ENCODE data around the gene HS3ST6.
"Not testable (repeated sequence)": the region's sequence is repeated elsewhere in the genome, so short reads cannot be mapped to it uniquely, and the experiment has no call there.

Gene HS3ST6

GRCh38 chr16:1920727-1921171, 2.5 kb upstream of the HS3ST6 start:
- 9 to 12% methylated on average over 11 of the region's 15 CpGs for WGBS, 2 experiments (ENCODE audit: insufficient coverage in 2 of 2)

GRCh38 chr16:1920122-1920521, 1.9 kb upstream of the HS3ST6 start:
- H3K36me3 ChIP-seq (ENCODE audit: control insufficient read depth, insufficient read depth, low read length); H3K9me3 ChIP-seq (ENCODE audit: control insufficient read depth, low read length); H3K4me1 ChIP-seq (ENCODE audit: control insufficient read depth, insufficient read depth, low read length, poor library complexity, severe bottlenecking); H3K27ac ChIP-seq (ENCODE audit: low read depth, low read length, severe bottlenecking); H3K4me3 ChIP-seq (ENCODE audit: extremely low read depth, insufficient read depth, low read length, poor library complexity, severe bottlenecking): not testable (repeated sequence)
- 61 to 63% methylated on average over 16 to 21 of the region's 21 CpGs for WGBS, 2 experiments (ENCODE audit: insufficient coverage in 2 of 2)

More at GRCh38 chr16:1920727-1921171, 2.5 kb upstream of the HS3ST6 start:
- H3K4me1 ChIP-seq (ENCODE audit: control insufficient read depth, insufficient read depth, low read length, poor library complexity, severe bottlenecking): peaks cover 4% of the 10 kb centered on the region
- H3K9me3 ChIP-seq (ENCODE audit: control insufficient read depth, low read length): no peaks in the 10 kb centered on the region
- H3K4me3 ChIP-seq (ENCODE audit: extremely low read depth, insufficient read depth, low read length, poor library complexity, severe bottlenecking): no peak overlapping the region
- no peak overlapping the region for H3K27ac ChIP-seq (ENCODE audit: low read depth, low read length, severe bottlenecking)
- H3K36me3 ChIP-seq (ENCODE audit: control insufficient read depth, insufficient read depth, low read length): no peaks in the 10 kb centered on the region

- H3K4me1 ChIP-seq (ENCODE audit: control insufficient read depth, insufficient read depth, low read length, poor library complexity, severe bottlenecking): peaks cover 4% of the 10 kb centered on the region
- WGBS, 2 experiments (ENCODE audit: insufficient coverage in 2 of 2): 42 to 46% methylated on average over 27 to 28 of the region's 30 CpGs
- H3K4me3 ChIP-seq (ENCODE audit: extremely low read depth, insufficient read depth, low read length, poor library complexity, severe bottlenecking): no peak overlapping the region
- H3K27ac ChIP-seq (ENCODE audit: low read depth, low read length, severe bottlenecking): no peak overlapping the region
- H3K9me3 ChIP-seq (ENCODE audit: control insufficient read depth, low read length): no peaks in the 10 kb centered on the region
- no peaks in the 10 kb centered on the region for H3K36me3 ChIP-seq (ENCODE audit: control insufficient read depth, insufficient read depth, low read length)
Observed at GRCh38 chr16:1919327-1919998, 1.2 kb upstream of the HS3ST6 start.

- H3K27ac ChIP-seq (ENCODE audit: low read depth, low read length, severe bottlenecking): no peak overlapping the region
- no peaks in the 10 kb centered on the region for H3K9me3 ChIP-seq (ENCODE audit: control insufficient read depth, low read length)
- H3K4me1 ChIP-seq (ENCODE audit: control insufficient read depth, insufficient read depth, low read length, poor library complexity, severe bottlenecking): peaks cover 6% of the 10 kb centered on the region
- no peaks in the 10 kb centered on the region for H3K36me3 ChIP-seq (ENCODE audit: control insufficient read depth, insufficient read depth, low read length)
- 3% methylated on average over 67 to 68 of the region's 81 CpGs for WGBS, 2 experiments (ENCODE audit: insufficient coverage in 2 of 2)
- peak overlapping the region; percentile 19 for H3K4me3 ChIP-seq (ENCODE audit: extremely low read depth, insufficient read depth, low read length, poor library complexity, severe bottlenecking)
Observed at GRCh38 chr16:1917665-1918350, 407 bp downstream of the HS3ST6 start.

- H3K4me1 ChIP-seq (ENCODE audit: control insufficient read depth, insufficient read depth, low read length, poor library complexity, severe bottlenecking): peaks cover 6% of the 10 kb centered on the region
- H3K9me3 ChIP-seq (ENCODE audit: control insufficient read depth, low read length): no peaks in the 10 kb centered on the region
Observed at GRCh38 chr16:1917056-1917664, 1.1 kb downstream of the HS3ST6 start.

GRCh38 chr16:1916640-1916990, 1.6 kb downstream of the HS3ST6 start:
- Histone ChIP-seq H3K4me3 (ENCODE audit: extremely low read depth, insufficient read depth, low read length, poor library complexity, severe bottlenecking) (no peak overlapping the region), H3K4me1 (ENCODE audit: control insufficient read depth, insufficient read depth, low read length, poor library complexity, severe bottlenecking) (peaks cover 6% of the 10 kb centered on the region), H3K36me3 (ENCODE audit: control insufficient read depth, insufficient read depth, low read length) (no peaks in the 10 kb centered on the region), H3K27ac (ENCODE audit: low read depth, low read length, severe bottlenecking) (no peak overlapping the region), H3K9me3 (ENCODE audit: control insufficient read depth, low read length) (no peaks in the 10 kb centered on the region)
- WGBS, 2 experiments (ENCODE audit: insufficient coverage in 2 of 2): 7% methylated on average over 3 of the region's 5 CpGs; no CpG with 5 or more reads in 1 of the 2 experiments

More at GRCh38 chr16:1917056-1917664, 1.1 kb downstream of the HS3ST6 start:
- Histone ChIP-seq H3K36me3 (ENCODE audit: control insufficient read depth, insufficient read depth, low read length) (no peaks in the 10 kb centered on the region), H3K4me3 (ENCODE audit: extremely low read depth, insufficient read depth, low read length, poor library complexity, severe bottlenecking) (no peak overlapping the region), H3K27ac (ENCODE audit: low read depth, low read length, severe bottlenecking) (no peak overlapping the region)
- WGBS, 2 experiments (ENCODE audit: insufficient coverage in 2 of 2): 7 to 16% methylated on average over 19 to 20 of the region's 22 CpGs

- WGBS, 2 experiments (ENCODE audit: insufficient coverage in 2 of 2): 70 to 77% methylated on average over 20 to 24 of the region's 25 CpGs
- Histone ChIP-seq H3K9me3 (ENCODE audit: control insufficient read depth, low read length) (no peaks in the 10 kb centered on the region), H3K27ac (ENCODE audit: low read depth, low read length, severe bottlenecking) (no peak overlapping the region), H3K36me3 (ENCODE audit: control insufficient read depth, insufficient read depth, low read length) (no peaks in the 10 kb centered on the region), H3K4me1 (ENCODE audit: control insufficient read depth, insufficient read depth, low read length, poor library complexity, severe bottlenecking) (peaks cover 6% of the 10 kb centered on the region), H3K4me3 (ENCODE audit: extremely low read depth, insufficient read depth, low read length, poor library complexity, severe bottlenecking) (no peak overlapping the region)
Observed at GRCh38 chr16:1915732-1916639, 2.2 kb downstream of the HS3ST6 start.

- H3K4me3 ChIP-seq (ENCODE audit: extremely low read depth, insufficient read depth, low read length, poor library complexity, severe bottlenecking): no peak overlapping the region
- H3K36me3 ChIP-seq (ENCODE audit: control insufficient read depth, insufficient read depth, low read length): no peaks in the 10 kb centered on the region
- peaks cover 6% of the 10 kb centered on the region for H3K4me1 ChIP-seq (ENCODE audit: control insufficient read depth, insufficient read depth, low read length, poor library complexity, severe bottlenecking)
- no peak overlapping the region for H3K27ac ChIP-seq (ENCODE audit: low read depth, low read length, severe bottlenecking)
- WGBS, 2 experiments (ENCODE audit: insufficient coverage in 2 of 2): 56 to 62% methylated on average over 4 of the region's 8 CpGs
- no peaks in the 10 kb centered on the region for H3K9me3 ChIP-seq (ENCODE audit: control insufficient read depth, low read length)
Observed at GRCh38 chr16:1914988-1915387, 3.2 kb downstream of the HS3ST6 start.

- Histone ChIP-seq H3K9me3 (ENCODE audit: control insufficient read depth, low read length) (no peaks in the 10 kb centered on the region), H3K27ac (ENCODE audit: low read depth, low read length, severe bottlenecking) (no peak overlapping the region), H3K36me3 (ENCODE audit: control insufficient read depth, insufficient read depth, low read length) (no peaks in the 10 kb centered on the region), H3K4me3 (ENCODE audit: extremely low read depth, insufficient read depth, low read length, poor library complexity, severe bottlenecking) (no peak overlapping the region), H3K4me1 (ENCODE audit: control insufficient read depth, insufficient read depth, low read length, poor library complexity, severe bottlenecking) (peaks cover 10% of the 10 kb centered on the region)
- WGBS, 2 experiments (ENCODE audit: insufficient coverage in 2 of 2): 68 to 72% methylated on average over 11 to 14 of the region's 15 CpGs
Observed at GRCh38 chr16:1914084-1914608, 4.1 kb downstream of the HS3ST6 start.
